Heart right ventricle (tissue), 16 donors: ENCODE results near the gene NOS1AP. TPM values are rescaled to one million over a fixed set of nuclear protein-coding genes. Genes with fewer than 3 reads are reported as not detected.

Experiments
- ATAC-seq, 8 donors: fragments of 200-7000 bp; cut with Tn5 transposase; one replicate each; pipeline ENCODE4 v1.9.1; 2020; ENCODE audit warnings: mild to moderate bottlenecking in 8 of 8, moderate library complexity in 8 of 8, moderate number of reproducible peaks in 1 of 8
- DNase-seq, 2 donors: peaks; one replicate each; pipeline ENCODE4 v3.0.0-alpha.2; 2020
- H3K27ac ChIP-seq, 10 donors: fragments of 200-600 bp; sonication (generic) in 2 of 10; one replicate each; pipeline versions ENCODE4 v1.5.0 to v1.8.0; 2020 to 2022; ENCODE audit warnings: mild to moderate bottlenecking in 3 of 10
- H3K27me3 ChIP-seq, 7 donors: fragments of 200-600 bp; one replicate each; pipeline ENCODE4 v1.8.0; 2021 to 2022; ENCODE audit warnings: mild to moderate bottlenecking in 2 of 7
- H3K36me3 ChIP-seq, 9 donors: fragments of 200-600 bp; sonication (generic) in 1 of 9; one replicate each; pipeline versions ENCODE4 v1.5.0 to v1.8.0; 2020 to 2022; ENCODE audit warnings: mild to moderate bottlenecking in 2 of 9
- H3K4me1 ChIP-seq, 9 donors: fragments of 200-600 bp; sonication (generic) in 1 of 9; one replicate each; pipeline versions ENCODE4 v1.5.0 to v1.8.0; 2020 to 2022; ENCODE audit warnings: mild to moderate bottlenecking in 4 of 9
- H3K4me3 ChIP-seq, 10 donors: fragments of 200-600 bp; sonication (generic) in 2 of 10; one replicate each; pipeline versions ENCODE4 v1.5.0 to v1.8.0; 2020 to 2022; ENCODE audit warnings: mild to moderate bottlenecking in 7 of 10, moderate library complexity in 2 of 10
- H3K9me3 ChIP-seq, 11 donors: fragments of 200-600 bp in 10 of 11; sonication (generic) in 2 of 11; one replicate each; pipeline versions ENCODE4 v1.5.0 to v1.8.0; 2013 to 2022; ENCODE audit warnings: mild to moderate bottlenecking in 2 of 11, control low read depth in 1 of 11, moderate library complexity in 1 of 11
- WGBS, 2 donors: extraction: QIAGEN DNeasy Blood & Tissue Kit; methylation state at CpG; one replicate each; pipeline ENCODE4 v1.1.7; 2013; ENCODE audit warnings: inconsistent platforms in 1 of 2; 5-methylcytosine and 5-hydroxymethylcytosine counted together
- intact Hi-C, 10 donors: fragments of 100-400 bp; cut with DNase I; formaldehyde crosslinking; loops; one replicate each; pipeline versions ENCODE4 v1.11.1 to v1.14.2; 2022
- polyA plus RNA-seq, 2 donors: library from polyadenylated mRNA; stranded (reverse); fragments of 200-250 nt; gene quantifications; one replicate each; pipeline ENCODE4 v1.2.3, GENCODE V29; 2013
- total RNA-seq, 10 donors: library from RNA; stranded (reverse); fragmentation: NEBNext Ultra II Directional in 3 of 10; extraction: Animal tissue kit (Norgen Biotek cat#: 25700) in 3 of 10; gene quantifications; one replicate each; pipeline versions ENCODE4 v1.2.1 to v1.2.4, GENCODE V29; 2021 to 2023
- TF ChIP-seq, protein P1 (sequence below), 9 donors: fragments of 200-600 bp; sonication (generic) in 2 of 9; IDR thresholded peaks; one replicate each; pipeline versions ENCODE4 v1.5.0 to v1.8.0; 2021 to 2022; ENCODE audit warnings: antibody characterized with exemption in 9 of 9, mild to moderate bottlenecking in 5 of 9, moderate library complexity in 1 of 9
- donor health status: Arrhythmogenic right ventricular cardiomyopathy.
- donor health status: ischemic (EF 13 %, LVEDD 7.1; RV severe dilation, severe dysfunction).
- donor health status: healthy with polysubstance abuse.
- donor health status: DM: no; HTN: yes; CAD: no.
- donor health status: DM: no; HTN: no; CAD: no.
- donor health status: ischemic (EF 25% LVEDD 6.9; RV normal size, moderate dysfunction).
- donor health status: ischemic (EF 25% LVEDD 5.7; RV mildly dilated, moderate dysfunction).
- donor health status: healthy.
- donor health status: DM: yes; HTN: yes; CAD: no.
- donor health status: Ischemic cardiomyopathy.
- donor health status: ischemic (EF 35%, LVEDD 5.7; RV mildly dilated, moderate dysfunction).
- donor health status: nonischemic (EF 11% LVEDD 7.7; RV severe dilation, severe dysfunction).
- donor health status: DM: yes; HTN: yes; CAD: no.
- donor health status: PGD.
- donor health status: ischemic (EF 29% LVEDD 5.4; RV normal size, mild dysfunction).
- donor health status: nonischemic (EF 23%, LVEDD 6.1; RV moderate dilation, normal function).

NOS1AP gene
- total and polyA plus RNA-seq, 12 donors, result 0.19 to 7.1 (median 4.6) TPM

DNA sequence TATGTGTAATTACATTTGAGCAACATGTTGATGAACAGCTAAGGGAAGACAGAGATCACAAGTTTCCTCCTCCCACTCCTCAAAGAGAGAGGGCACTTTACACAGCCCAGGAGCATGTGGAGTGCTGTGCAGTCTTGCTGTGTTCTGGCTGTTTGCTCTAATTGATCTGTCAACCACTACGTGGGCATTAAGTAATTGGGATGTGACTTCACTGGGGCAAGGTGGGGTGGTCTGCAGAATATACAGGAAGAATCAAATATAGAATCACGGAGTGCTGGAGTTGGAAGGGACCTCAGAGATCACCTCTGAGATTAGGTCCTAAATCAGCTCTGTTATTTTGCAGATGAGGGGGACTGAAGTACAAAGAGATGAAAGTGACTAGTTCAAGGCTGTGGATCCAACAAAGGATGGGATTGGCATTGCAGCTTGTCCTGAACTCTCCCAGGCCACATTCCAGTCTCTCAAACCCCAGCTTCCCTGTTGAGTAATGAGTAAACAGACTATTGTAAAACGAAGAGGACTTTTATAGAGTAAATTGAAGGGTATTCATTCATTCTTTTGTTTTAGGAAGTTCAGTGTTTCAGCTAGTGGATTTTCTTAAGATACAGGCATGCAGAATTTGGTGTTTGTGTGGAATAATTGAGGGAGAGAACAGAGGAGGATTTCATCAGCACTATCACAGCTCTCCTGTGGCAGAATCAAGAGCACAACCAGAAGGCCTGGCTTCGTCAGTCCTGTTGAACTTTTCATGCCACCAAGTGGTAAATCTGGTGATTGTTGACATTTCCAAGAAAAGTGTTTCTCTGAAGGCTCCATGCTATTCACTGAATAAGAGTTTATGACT, 22.4 kb downstream of the NOS1AP start:
- 48 to 59% methylated on average over 4 of the region's 4 CpGs for WGBS, 2 donors
- Histone ChIP-seq H3K36me3 (no peaks in the 10 kb centered on the region), H3K4me3 (no peak overlapping the region), H3K9me3 (peaks cover 0 to 4% (median 0%) of the 10 kb centered on the region in 11 donors), H3K27me3 (no peaks in the 10 kb centered on the region), H3K4me1 (peaks cover 0 to 15% (median 0%) of the 10 kb centered on the region in 9 donors), H3K27ac (no peak overlapping the region)
- ATAC-seq, result no peak
- TF ChIP-seq, protein P1, sequence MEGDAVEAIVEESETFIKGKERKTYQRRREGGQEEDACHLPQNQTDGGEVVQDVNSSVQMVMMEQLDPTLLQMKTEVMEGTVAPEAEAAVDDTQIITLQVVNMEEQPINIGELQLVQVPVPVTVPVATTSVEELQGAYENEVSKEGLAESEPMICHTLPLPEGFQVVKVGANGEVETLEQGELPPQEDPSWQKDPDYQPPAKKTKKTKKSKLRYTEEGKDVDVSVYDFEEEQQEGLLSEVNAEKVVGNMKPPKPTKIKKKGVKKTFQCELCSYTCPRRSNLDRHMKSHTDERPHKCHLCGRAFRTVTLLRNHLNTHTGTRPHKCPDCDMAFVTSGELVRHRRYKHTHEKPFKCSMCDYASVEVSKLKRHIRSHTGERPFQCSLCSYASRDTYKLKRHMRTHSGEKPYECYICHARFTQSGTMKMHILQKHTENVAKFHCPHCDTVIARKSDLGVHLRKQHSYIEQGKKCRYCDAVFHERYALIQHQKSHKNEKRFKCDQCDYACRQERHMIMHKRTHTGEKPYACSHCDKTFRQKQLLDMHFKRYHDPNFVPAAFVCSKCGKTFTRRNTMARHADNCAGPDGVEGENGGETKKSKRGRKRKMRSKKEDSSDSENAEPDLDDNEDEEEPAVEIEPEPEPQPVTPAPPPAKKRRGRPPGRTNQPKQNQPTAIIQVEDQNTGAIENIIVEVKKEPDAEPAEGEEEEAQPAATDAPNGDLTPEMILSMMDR (IDR thresholded peaks at IDR 0.05), result no peak
- no peak for DNase-seq
- intact Hi-C loops, result no loop called here

DNA sequence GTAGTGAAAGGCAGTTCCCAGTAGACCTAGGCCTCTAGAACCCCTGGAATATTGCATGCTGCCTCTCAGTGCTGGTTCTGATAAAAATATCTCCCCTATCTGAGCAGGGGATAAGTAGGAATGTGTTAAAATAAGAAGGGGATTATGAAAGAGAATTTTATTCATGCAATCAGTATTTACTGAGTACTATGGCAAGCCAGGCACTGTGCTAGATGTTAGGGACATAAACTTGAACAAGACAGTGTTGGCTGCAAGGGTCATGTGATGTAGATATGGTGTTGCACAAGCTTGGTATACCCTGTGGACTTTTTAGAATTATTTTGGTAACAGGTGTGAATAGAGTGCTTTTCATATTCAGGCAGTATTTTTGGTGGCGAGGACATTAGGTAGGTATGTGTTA, 23.6 kb downstream of the NOS1AP start:
- intact Hi-C loops, result no loop called here
- 94 to 98% methylated on average over 1 of the region's 1 CpG for WGBS, 2 donors
- TF ChIP-seq, protein P1 (IDR thresholded peaks at IDR 0.05), result no peak

GRCh38 chr1:162094271-162094670, 24.8 kb downstream of the NOS1AP start:
- intact Hi-C loops, result no loop called here
- no peak overlapping the region for H3K27ac ChIP-seq
- TF ChIP-seq, protein P1 (IDR thresholded peaks at IDR 0.05), result no peak
- 78 to 84% methylated on average over 1 of the region's 1 CpG for WGBS, 2 donors
- DNase-seq (no peak), ATAC-seq (no peak)
- no peaks in the 10 kb centered on the region for H3K36me3 ChIP-seq
- peaks cover 0 to 15% (median 0%) of the 10 kb centered on the region in 9 donors for H3K4me1 ChIP-seq
- peaks cover 0 to 4% (median 0%) of the 10 kb centered on the region in 11 donors for H3K9me3 ChIP-seq
- H3K4me3 ChIP-seq, result no peak overlapping the region
- H3K27me3 ChIP-seq, result no peaks in the 10 kb centered on the region

More for the DNA sequence above, 23.6 kb downstream of the NOS1AP start:
- H3K9me3 ChIP-seq, result peaks cover 0 to 4% (median 0%) of the 10 kb centered on the region in 11 donors
- no peak overlapping the region for H3K27ac ChIP-seq
- peaks cover 0 to 15% (median 0%) of the 10 kb centered on the region in 9 donors for H3K4me1 ChIP-seq
- no peak overlapping the region for H3K4me3 ChIP-seq
- DNase-seq (no peak), ATAC-seq (no peak)
- no peaks in the 10 kb centered on the region for H3K36me3 ChIP-seq
- no peaks in the 10 kb centered on the region for H3K27me3 ChIP-seq

- intact Hi-C loops, result no loop called here
- no peak for DNase-seq
- no peak for ATAC-seq
- 91 to 98% methylated on average over 2 of the region's 2 CpGs for WGBS, 2 donors
- H3K4me3 ChIP-seq, result no peak overlapping the region
- no peaks in the 10 kb centered on the region for H3K27me3 ChIP-seq
- H3K4me1 ChIP-seq, result peaks cover 0 to 15% (median 0%) of the 10 kb centered on the region in 9 donors
- H3K36me3 ChIP-seq, result no peaks in the 10 kb centered on the region
- no peak overlapping the region for H3K27ac ChIP-seq
- H3K9me3 ChIP-seq, result peaks cover 0 to 2% (median 0%) of the 10 kb centered on the region in 11 donors
- TF ChIP-seq, protein P1 (IDR thresholded peaks at IDR 0.05), result no peak
These were observed 25.2 kb downstream of the NOS1AP start for GRCh38 chr1:162094723-162095122.
